CD4-positive, alpha-beta T cell treated with Interferon alpha-2 for 1 hour (primary cell): Measurements from ENCODE around the gene ZNF324B.
"Not testable (repeated sequence)": the region's sequence is repeated elsewhere in the genome, so short reads cannot be mapped to it uniquely, and the experiment has no call there.

Experiments
- DNase-seq, 2 donors: peaks; one replicate each; pipeline ENCODE4 v3.0.0-alpha.2; 2020 to 2022

Gene ZNF324B

GRCh38 chr19:58480831-58481230 is 29.4 kb downstream of the ZNF324B start:
- DNase-seq = no peak

- no peak for DNase-seq
These were observed 30.9 kb downstream of the ZNF324B start for GRCh38 chr19:58482372-58482771.

- no peak for DNase-seq
These were observed 32.4 kb downstream of the ZNF324B start for GRCh38 chr19:58483776-58484175.

- not testable (repeated sequence) for DNase-seq
These were observed 32.9 kb downstream of the ZNF324B start for GRCh38 chr19:58484349-58484748.

- DNase-seq = no peak
These were observed 40.0 kb downstream of the ZNF324B start for GRCh38 chr19:58491393-58491792.

GRCh38 chr19:58492265-58492664 is 40.8 kb downstream of the ZNF324B start:
- no peak for DNase-seq

GRCh38 chr19:58497634-58498170 is 46.3 kb downstream of the ZNF324B start:
- no peak for DNase-seq

- DNase-seq = no peak
These were observed 47.0 kb downstream of the ZNF324B start for GRCh38 chr19:58498316-58499020.

- DNase-seq = peak; percentile 97 to 98
These were observed 47.9 kb downstream of the ZNF324B start for GRCh38 chr19:58499021-58499927.

GRCh38 chr19:58500242-58500641 is 48.8 kb downstream of the ZNF324B start:
- no peak for DNase-seq
